Duodenal mucosa (tissue), 2 donors: ENCODE measurements around the gene LRMDA.

Source experiments
- H3K27ac ChIP-seq: one replicate; pipeline ENCODE4 v1.7.0; 2013; ENCODE audit warnings: low read depth, low read length
- H3K27me3 ChIP-seq, 2 donors: one replicate each; pipeline ENCODE4 v1.7.0; 2013; ENCODE audit warnings: low read length in 2 of 2, control low read depth in 1 of 2; ENCODE audit not compliant: insufficient read depth in 2 of 2, control insufficient read depth in 1 of 2
- H3K36me3 ChIP-seq, 2 donors: one replicate each; pipeline ENCODE4 v1.7.0; 2013; ENCODE audit warnings: low read length in 2 of 2, control low read depth in 1 of 2; ENCODE audit not compliant: insufficient read depth in 2 of 2, control insufficient read depth in 1 of 2
- H3K4me1 ChIP-seq, 2 donors: one replicate each; pipeline ENCODE4 v1.7.0; 2013; ENCODE audit warnings: low read length in 2 of 2, control low read depth in 1 of 2; ENCODE audit not compliant: insufficient read depth in 2 of 2, control insufficient read depth in 1 of 2
- H3K4me3 ChIP-seq, 2 donors: one replicate each; pipeline ENCODE4 v1.7.0; 2013; ENCODE audit warnings: low read length in 2 of 2, low read depth in 1 of 2
- H3K9ac ChIP-seq, 2 donors: one replicate each; pipeline ENCODE4 v1.7.0; 2013; ENCODE audit warnings: low read length in 2 of 2, low read depth in 1 of 2
- H3K9me3 ChIP-seq, 2 donors: one replicate each; pipeline ENCODE4 v1.7.0; 2013; ENCODE audit warnings: low read length in 2 of 2, control low read depth in 1 of 2; ENCODE audit not compliant: control insufficient read depth in 1 of 2

The LRMDA gene

DNA sequence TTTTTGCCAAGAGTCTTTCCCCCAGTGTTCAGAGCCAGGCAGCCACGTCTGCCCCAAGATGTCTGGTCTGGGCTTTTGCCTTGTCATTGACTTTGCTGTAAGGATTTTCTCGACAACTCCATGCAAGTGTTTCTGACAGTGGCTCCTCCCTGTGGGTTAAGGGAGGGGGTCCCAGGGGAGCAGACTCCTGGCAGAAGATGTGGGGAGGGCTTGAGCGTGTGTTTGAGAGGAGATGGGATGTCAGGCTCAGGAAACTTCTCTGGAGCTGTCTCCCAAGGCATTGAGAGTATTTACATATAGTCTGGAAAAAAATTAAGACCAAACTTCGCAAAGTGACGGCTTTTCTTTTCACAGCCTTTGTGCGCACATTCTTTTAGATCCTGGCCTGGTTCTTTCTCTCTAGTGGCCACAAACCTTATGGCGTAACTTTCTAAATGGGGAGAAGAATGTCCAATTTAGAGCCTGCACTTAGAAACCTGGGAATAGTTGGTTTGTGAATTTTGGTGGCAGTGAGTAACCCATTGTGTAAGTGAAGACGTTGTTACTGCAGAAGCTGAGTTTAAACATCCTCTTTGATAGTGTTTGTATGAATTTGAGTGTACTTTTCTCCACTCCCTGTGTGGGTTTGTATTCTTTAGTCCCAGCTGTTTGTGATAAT is 201.5 kb downstream of the LRMDA start:
- Histone ChIP-seq H3K27me3 (no peaks in the 10 kb centered on the region), H3K9me3 (no peaks in the 10 kb centered on the region), H3K4me3 (no peak overlapping the region), H3K27ac (no peak overlapping the region), H3K36me3 (no peaks in the 10 kb centered on the region), H3K4me1 (peaks cover 0 to 11% of the 10 kb centered on the region in 2 donors), H3K9ac (no peak overlapping the region)

- Histone ChIP-seq H3K4me3 (no peak overlapping the region), H3K9me3 (no peaks in the 10 kb centered on the region), H3K36me3 (no peaks in the 10 kb centered on the region), H3K27me3 (no peaks in the 10 kb centered on the region), H3K9ac (no peak overlapping the region), H3K27ac (no peak overlapping the region), H3K4me1 (peaks cover 0 to 11% of the 10 kb centered on the region in 2 donors)
These were observed 202.1 kb downstream of the LRMDA start for GRCh38 chr10:75633568-75633967.

GRCh38 chr10:75634947-75635346 is 203.5 kb downstream of the LRMDA start:
- no peaks in the 10 kb centered on the region for H3K27me3 ChIP-seq
- H3K4me1 ChIP-seq, result peaks cover 0 to 11% of the 10 kb centered on the region in 2 donors
- no peak overlapping the region for H3K9ac ChIP-seq
- no peak overlapping the region for H3K4me3 ChIP-seq
- no peaks in the 10 kb centered on the region for H3K36me3 ChIP-seq
- no peaks in the 10 kb centered on the region for H3K9me3 ChIP-seq
- no peak overlapping the region for H3K27ac ChIP-seq

DNA sequence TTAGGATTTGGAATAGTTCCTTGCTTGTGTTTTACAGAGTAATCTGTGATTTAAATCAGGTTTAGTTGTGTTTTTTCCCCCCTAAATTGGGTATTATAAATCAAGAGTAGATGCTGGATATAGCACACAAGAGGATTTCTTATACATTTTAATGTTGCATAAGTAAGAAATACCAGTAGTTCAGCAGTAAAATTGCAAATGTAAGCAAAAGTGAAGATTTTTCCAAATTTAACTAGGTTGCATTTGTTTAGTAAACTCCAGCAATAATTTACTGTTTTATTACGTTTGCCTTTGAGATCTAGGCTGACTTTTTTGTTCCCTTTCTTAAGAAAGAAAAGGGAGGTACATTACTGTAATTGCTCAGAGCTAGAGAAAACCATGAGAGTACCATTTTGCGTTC is 207.3 kb downstream of the LRMDA start:
- Histone ChIP-seq H3K27me3 (no peaks in the 10 kb centered on the region), H3K27ac (no peak overlapping the region), H3K9me3 (no peaks in the 10 kb centered on the region), H3K4me3 (no peak overlapping the region), H3K9ac (no peak overlapping the region), H3K36me3 (no peaks in the 10 kb centered on the region), H3K4me1 (peaks cover 0 to 12% of the 10 kb centered on the region in 2 donors)

GRCh38 chr10:75639736-75640135 is 208.3 kb downstream of the LRMDA start:
- no peak overlapping the region for H3K4me3 ChIP-seq
- no peaks in the 10 kb centered on the region for H3K36me3 ChIP-seq
- H3K27me3 ChIP-seq, result no peaks in the 10 kb centered on the region
- H3K4me1 ChIP-seq, result peaks cover 8 to 12% of the 10 kb centered on the region in 2 donors
- no peak overlapping the region for H3K9ac ChIP-seq
- no peaks in the 10 kb centered on the region for H3K9me3 ChIP-seq
- no peak overlapping the region for H3K27ac ChIP-seq

GRCh38 chr10:75640381-75640780 is 209.0 kb downstream of the LRMDA start:
- Histone ChIP-seq H3K27me3 (no peaks in the 10 kb centered on the region), H3K27ac (no peak overlapping the region), H3K9me3 (no peaks in the 10 kb centered on the region), H3K9ac (no peak overlapping the region), H3K36me3 (no peaks in the 10 kb centered on the region), H3K4me1 (peaks cover 5 to 8% of the 10 kb centered on the region in 2 donors), H3K4me3 (no peak overlapping the region)

- Histone ChIP-seq H3K4me3 (no peak overlapping the region), H3K4me1 (peaks cover 5 to 8% of the 10 kb centered on the region in 2 donors), H3K36me3 (no peaks in the 10 kb centered on the region), H3K27ac (no peak overlapping the region), H3K9me3 (no peaks in the 10 kb centered on the region), H3K9ac (no peak overlapping the region), H3K27me3 (no peaks in the 10 kb centered on the region)
These were observed 209.4 kb downstream of the LRMDA start for GRCh38 chr10:75640803-75641202.

DNA sequence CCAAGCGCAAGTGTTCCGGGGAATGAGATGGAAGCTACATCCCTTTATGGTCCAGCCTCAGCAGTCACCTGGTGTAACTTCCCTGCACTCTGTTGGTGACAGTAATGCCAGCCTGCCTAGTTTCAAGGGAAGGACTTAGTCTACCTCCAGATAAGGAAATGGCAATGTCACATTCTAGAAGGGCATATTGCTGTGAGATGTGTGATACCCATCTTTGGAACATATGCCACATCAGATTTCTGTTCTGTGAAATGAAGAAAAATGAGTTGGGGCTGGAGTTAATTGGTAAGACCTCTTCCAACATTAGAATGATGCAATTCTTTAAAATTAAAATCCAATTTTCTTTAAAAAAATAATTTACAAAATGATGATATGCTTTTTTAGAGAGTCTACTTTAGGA is 212.0 kb downstream of the LRMDA start:
- H3K36me3 ChIP-seq, result no peaks in the 10 kb centered on the region
- H3K27me3 ChIP-seq, result no peaks in the 10 kb centered on the region
- no peak overlapping the region for H3K4me3 ChIP-seq
- H3K9me3 ChIP-seq, result no peaks in the 10 kb centered on the region
- no peak overlapping the region for H3K9ac ChIP-seq
- H3K27ac ChIP-seq, result no peak overlapping the region
- H3K4me1 ChIP-seq, result peaks cover 5 to 8% of the 10 kb centered on the region in 2 donors

DNA sequence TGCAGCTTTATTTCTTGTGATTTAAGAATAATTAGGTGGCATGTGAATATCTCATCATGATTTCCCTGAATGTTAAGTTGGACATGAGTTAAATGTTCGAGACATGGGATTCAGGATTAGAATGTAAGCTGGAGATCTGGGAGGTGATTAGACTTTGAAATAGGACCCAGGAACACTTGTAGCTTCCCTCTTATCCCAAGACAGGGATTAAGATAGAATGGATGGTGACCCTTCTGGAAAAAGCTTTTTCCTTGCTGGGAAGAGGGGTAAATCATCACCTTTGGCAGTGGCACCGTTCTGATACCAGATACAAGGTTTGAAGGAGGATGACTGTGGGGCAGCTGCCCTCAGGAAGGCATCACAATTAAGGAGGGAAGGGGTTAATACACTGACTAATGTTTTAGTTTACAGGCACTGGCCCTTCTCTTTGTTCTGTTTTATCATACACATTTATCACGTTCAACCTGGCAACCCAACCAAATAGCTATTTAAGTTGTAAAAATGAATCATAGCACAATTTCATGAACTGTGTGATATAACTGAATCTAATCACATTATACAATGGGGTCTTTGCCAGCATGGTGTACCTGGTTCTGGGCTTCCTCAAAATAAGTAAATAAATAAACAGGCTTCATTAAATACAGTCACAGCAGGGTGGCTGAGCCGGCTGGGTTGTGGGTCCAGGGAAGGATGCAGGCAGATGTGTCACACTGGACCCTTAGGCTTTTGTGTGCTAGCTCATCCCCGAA is 212.7 kb downstream of the LRMDA start:
- H3K9ac ChIP-seq, result no peak overlapping the region
- no peaks in the 10 kb centered on the region for H3K27me3 ChIP-seq
- H3K4me3 ChIP-seq, result no peak overlapping the region
- peaks cover 5 to 8% of the 10 kb centered on the region in 2 donors for H3K4me1 ChIP-seq
- no peaks in the 10 kb centered on the region for H3K36me3 ChIP-seq
- H3K9me3 ChIP-seq, result no peaks in the 10 kb centered on the region
- H3K27ac ChIP-seq, result no peak overlapping the region

DNA sequence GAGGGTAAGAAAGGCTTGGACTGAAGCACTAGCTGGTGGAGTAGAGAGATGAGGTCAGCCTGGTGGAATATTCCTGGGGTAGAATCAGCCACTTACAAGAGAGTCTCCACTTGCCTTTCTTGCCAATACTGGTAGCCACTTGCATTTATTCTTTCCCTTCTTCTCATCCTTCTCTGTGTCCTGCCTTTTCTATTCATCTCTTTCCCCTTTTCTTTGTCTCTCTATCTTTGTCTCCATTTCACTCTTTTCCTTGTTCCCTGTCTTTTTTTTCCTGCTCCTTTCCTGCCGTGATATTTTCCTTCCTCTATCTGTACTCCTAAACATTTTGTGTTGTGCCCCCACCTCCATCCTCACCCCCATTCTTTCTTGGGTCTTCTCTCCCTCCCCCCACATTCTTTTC is 214.3 kb downstream of the LRMDA start:
- Histone ChIP-seq H3K4me1 (peaks cover 4 to 8% of the 10 kb centered on the region in 2 donors), H3K4me3 (no peak overlapping the region), H3K9ac (no peak overlapping the region), H3K27ac (no peak overlapping the region), H3K9me3 (no peaks in the 10 kb centered on the region), H3K36me3 (no peaks in the 10 kb centered on the region), H3K27me3 (no peaks in the 10 kb centered on the region)
